ENCODE results near the gene TEAD3.

DNA sequence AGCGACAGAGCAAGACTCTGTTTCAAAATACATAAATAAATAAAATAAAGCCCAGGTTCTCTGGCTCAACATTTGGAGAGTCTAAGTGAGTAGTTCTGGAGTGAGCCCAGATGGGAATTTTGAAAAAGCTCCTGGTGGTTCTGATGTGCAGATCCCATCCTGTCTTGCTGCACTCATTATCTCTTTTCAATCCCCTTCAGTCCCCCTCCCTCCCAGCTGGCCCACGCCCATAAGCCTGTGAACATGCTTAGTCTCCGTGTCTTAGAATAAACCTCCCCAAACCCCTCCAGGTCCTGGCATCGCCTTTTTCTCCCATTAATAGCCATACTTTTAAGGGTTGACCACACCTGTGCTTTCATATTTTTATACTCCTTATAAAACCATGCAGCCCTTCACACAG is 35.2 kb upstream of the TEAD3 start:
- no peak for TF ChIP-seq POLR2A (IDR thresholded peaks at IDR 0.05)
- TF ChIP-seq, protein P1, sequence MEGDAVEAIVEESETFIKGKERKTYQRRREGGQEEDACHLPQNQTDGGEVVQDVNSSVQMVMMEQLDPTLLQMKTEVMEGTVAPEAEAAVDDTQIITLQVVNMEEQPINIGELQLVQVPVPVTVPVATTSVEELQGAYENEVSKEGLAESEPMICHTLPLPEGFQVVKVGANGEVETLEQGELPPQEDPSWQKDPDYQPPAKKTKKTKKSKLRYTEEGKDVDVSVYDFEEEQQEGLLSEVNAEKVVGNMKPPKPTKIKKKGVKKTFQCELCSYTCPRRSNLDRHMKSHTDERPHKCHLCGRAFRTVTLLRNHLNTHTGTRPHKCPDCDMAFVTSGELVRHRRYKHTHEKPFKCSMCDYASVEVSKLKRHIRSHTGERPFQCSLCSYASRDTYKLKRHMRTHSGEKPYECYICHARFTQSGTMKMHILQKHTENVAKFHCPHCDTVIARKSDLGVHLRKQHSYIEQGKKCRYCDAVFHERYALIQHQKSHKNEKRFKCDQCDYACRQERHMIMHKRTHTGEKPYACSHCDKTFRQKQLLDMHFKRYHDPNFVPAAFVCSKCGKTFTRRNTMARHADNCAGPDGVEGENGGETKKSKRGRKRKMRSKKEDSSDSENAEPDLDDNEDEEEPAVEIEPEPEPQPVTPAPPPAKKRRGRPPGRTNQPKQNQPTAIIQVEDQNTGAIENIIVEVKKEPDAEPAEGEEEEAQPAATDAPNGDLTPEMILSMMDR (IDR thresholded peaks at IDR 0.05) = no peak
